ENCODE data around the gene CDK5RAP3.

GRCh38 chr17:47987240-47987835 is 16.4 kb downstream of the CDK5RAP3 start:
- TF ChIP-seq SUZ12 (IDR thresholded peaks at IDR 0.05; ENCODE audit: extremely low read depth, insufficient read depth, insufficient read length) (no peak), ZNF274 (IDR thresholded peaks at IDR 0.05; ENCODE audit: low read depth, low read length) (no peak)

Data from NT2/D1 (cell line).